B cell (primary cell): Measurements from ENCODE around the gene CDH5. TPM values are rescaled to one million over a fixed set of nuclear protein-coding genes. Genes with fewer than 3 reads are reported as not detected.

Experiments used
- ATAC-seq: fragments of 200-7000 bp; cut with Tn5 transposase; one replicate; pipeline ENCODE4 v1.10.0; 2021; ENCODE audit warnings: low read depth, mild to moderate bottlenecking, moderate number of reproducible peaks, moderate library complexity
- CTCF ChIA-PET: fragments of 350-600 bp; sonication (Branson Sonifier 250); formaldehyde crosslinking; loops from one replicate; lab custom pipeline; 2021; ENCODE audit warnings: antibody characterized with exemption, inconsistent platforms; lab: Charles Lee
- POLR2A ChIA-PET: fragments of 350-600 bp; sonication (Branson Sonifier 250); formaldehyde crosslinking; loops from one replicate; lab custom pipeline; 2021; ENCODE audit warnings: antibody characterized with exemption; lab: Charles Lee
- DNase-seq: peaks from one replicate; pipeline ENCODE4 v3.0.0; 2013
- H2AFZ ChIP-seq: 2 replicates; pipeline ENCODE4 v1.6.1; 2012; ENCODE audit warnings: mild to moderate bottlenecking, low read depth, low read length; ENCODE audit not compliant: insufficient read depth, poor library complexity, severe bottlenecking
- H3K27ac ChIP-seq, 2 donors: 1 replicate in 1 of 2; 2 replicates in 1 of 2; pipeline ENCODE4 v1.5.1; 2012 to 2013; ENCODE audit warnings: low read length in 2 of 2, mild to moderate bottlenecking in 2 of 2, moderate library complexity in 1 of 2
- H3K27me3 ChIP-seq, 4 experiments: fragments of 200-600 bp in 1 of 4; sonication (generic) in 1 of 4; replicated peaks in 1 of 4; 1 replicate in 2 of 4; 2 replicates in 2 of 4; pipeline versions ENCODE4 v1.6.1 to v1.7.0; 2013 to 2016; ENCODE audit warnings: low read length in 3 of 4, mild to moderate bottlenecking in 2 of 4, mixed read lengths in 1 of 4, moderate library complexity in 1 of 4; ENCODE audit not compliant: insufficient read depth in 4 of 4, control insufficient read depth in 3 of 4; ENCODE audit errors: control extremely low read depth in 1 of 4
- H3K36me3 ChIP-seq, 2 experiments: replicated peaks in 1 of 2; 1 replicate in 1 of 2; 2 replicates in 1 of 2; pipeline versions ENCODE4 v1.6.1 to v1.7.1; 2013; ENCODE audit warnings: low read length in 1 of 2; ENCODE audit not compliant: insufficient read depth in 2 of 2, control insufficient read depth in 1 of 2; ENCODE audit errors: control extremely low read depth in 1 of 2, extremely low read depth in 1 of 2
- H3K4me1 ChIP-seq, 2 donors: fragments of 200-600 bp in 1 of 2; sonication (generic) in 1 of 2; 1 replicate in 1 of 2; 2 replicates in 1 of 2; pipeline versions ENCODE4 v1.5.1 to v1.6.1; 2013 to 2017; ENCODE audit warnings: low read length in 2 of 2; ENCODE audit not compliant: control insufficient read depth in 2 of 2, insufficient read depth in 2 of 2
- H3K4me2 ChIP-seq: replicated peaks from 2 replicates; pipeline ENCODE3; 2012; ENCODE audit warnings: mild to moderate bottlenecking, low read depth, low read length; ENCODE audit not compliant: poor library complexity, severe bottlenecking
- H3K4me3 ChIP-seq, 5 experiments: fragments of 200-600 bp in 1 of 5; sonication (generic) in 1 of 5; 1 replicate in 3 of 5; 2 replicates in 2 of 5; pipeline versions ENCODE4 v1.5.1 to v1.7.0; 2011 to 2016; ENCODE audit warnings: low read length in 4 of 5, mild to moderate bottlenecking in 4 of 5, low read depth in 2 of 5, control low read depth in 1 of 5, moderate library complexity in 1 of 5; ENCODE audit not compliant: insufficient read depth in 1 of 5; ENCODE audit errors: control extremely low read depth in 1 of 5, extremely low read depth in 1 of 5
- H3K79me2 ChIP-seq: fragments of 200-600 bp; sonication (generic); one replicate; pipeline ENCODE4 v1.6.0; 2016; ENCODE audit warnings: low read length; ENCODE audit not compliant: control insufficient read depth, insufficient read depth
- H3K9ac ChIP-seq: fragments of 200-600 bp; sonication (generic); 2 replicates; pipeline ENCODE4 v1.6.1; 2017; ENCODE audit warnings: mild to moderate bottlenecking, low read length, moderate library complexity
- H3K9me3 ChIP-seq, 3 donors: one replicate each; pipeline versions ENCODE4 v1.6.1 to v1.7.1; 2013; ENCODE audit warnings: low read length in 2 of 3; ENCODE audit not compliant: control insufficient read depth in 2 of 3, insufficient read depth in 1 of 3; ENCODE audit errors: control extremely low read depth in 1 of 3
- H4K20me1 ChIP-seq: 2 replicates; pipeline ENCODE4 v1.6.0; 2012; ENCODE audit warnings: mild to moderate bottlenecking, low read length; ENCODE audit not compliant: insufficient read depth, control insufficient read depth, poor library complexity, severe bottlenecking
- H3K27ac Mint-ChIP-seq: one replicate; pipeline ENCODE4 v1.8.0; 2021; ENCODE audit warnings: mixed read lengths
- H3K27me3 Mint-ChIP-seq: one replicate; pipeline ENCODE4 v1.8.0; 2021; ENCODE audit warnings: mixed read lengths
- H3K4me1 Mint-ChIP-seq: one replicate; pipeline ENCODE4 v1.8.0; 2021; ENCODE audit warnings: mixed read lengths
- H3K4me3 Mint-ChIP-seq: one replicate; pipeline ENCODE4 v1.8.0; 2021; ENCODE audit warnings: mixed read lengths
- H3K9me3 Mint-ChIP-seq: one replicate; pipeline ENCODE4 v1.8.0; 2022; ENCODE audit warnings: mixed read lengths; ENCODE audit not compliant: insufficient read depth
- EZH2 ChIP-seq: IDR thresholded peaks from 2 replicates; pipeline ENCODE4 v1.6.1; 2012; ENCODE audit warnings: borderline replicate concordance, low read depth, mild to moderate bottlenecking, moderate library complexity, low read length; ENCODE audit not compliant: insufficient read depth, poor library complexity, severe bottlenecking
- WGBS: methylation state at CpG from one replicate; pipeline ENCODE4 v1.1.5; 2013; ENCODE audit warnings: missing lambda C conversion rate; ENCODE audit not compliant: insufficient coverage; 5-methylcytosine and 5-hydroxymethylcytosine counted together
- intact Hi-C: fragments of 100-400 bp; cut with micrococcal nuclease; formaldehyde crosslinking; loops from one replicate; pipeline ENCODE4 v1.10.0; 2022
- polyA plus RNA-seq: library from polyadenylated mRNA; depleted of rRNA; stranded (reverse); fragments of >200 nt; gene quantifications from 2 replicates; pipeline ENCODE4 v1.2.3, GENCODE V29; 2012
- total RNA-seq, 2 donors: library from RNA; stranded (reverse); fragments of 120-200 nt in 1 of 2; gene quantifications; 1 replicate in 1 of 2; 2 replicates in 1 of 2; pipeline versions ENCODE4 v1.2.3 to v1.2.4, GENCODE V29; 2013 to 2022
- TF ChIP-seq, protein P1 (sequence below): fragments of 200-600 bp; IDR thresholded peaks from one replicate; pipeline ENCODE4 v1.8.0; 2022; ENCODE audit warnings: antibody characterized with exemption, mild to moderate bottlenecking

Gene CDH5
- total and polyA plus RNA-seq, 2 donors (not counting 1 experiment from before 2014, with no cell fraction given): not detected

DNA sequence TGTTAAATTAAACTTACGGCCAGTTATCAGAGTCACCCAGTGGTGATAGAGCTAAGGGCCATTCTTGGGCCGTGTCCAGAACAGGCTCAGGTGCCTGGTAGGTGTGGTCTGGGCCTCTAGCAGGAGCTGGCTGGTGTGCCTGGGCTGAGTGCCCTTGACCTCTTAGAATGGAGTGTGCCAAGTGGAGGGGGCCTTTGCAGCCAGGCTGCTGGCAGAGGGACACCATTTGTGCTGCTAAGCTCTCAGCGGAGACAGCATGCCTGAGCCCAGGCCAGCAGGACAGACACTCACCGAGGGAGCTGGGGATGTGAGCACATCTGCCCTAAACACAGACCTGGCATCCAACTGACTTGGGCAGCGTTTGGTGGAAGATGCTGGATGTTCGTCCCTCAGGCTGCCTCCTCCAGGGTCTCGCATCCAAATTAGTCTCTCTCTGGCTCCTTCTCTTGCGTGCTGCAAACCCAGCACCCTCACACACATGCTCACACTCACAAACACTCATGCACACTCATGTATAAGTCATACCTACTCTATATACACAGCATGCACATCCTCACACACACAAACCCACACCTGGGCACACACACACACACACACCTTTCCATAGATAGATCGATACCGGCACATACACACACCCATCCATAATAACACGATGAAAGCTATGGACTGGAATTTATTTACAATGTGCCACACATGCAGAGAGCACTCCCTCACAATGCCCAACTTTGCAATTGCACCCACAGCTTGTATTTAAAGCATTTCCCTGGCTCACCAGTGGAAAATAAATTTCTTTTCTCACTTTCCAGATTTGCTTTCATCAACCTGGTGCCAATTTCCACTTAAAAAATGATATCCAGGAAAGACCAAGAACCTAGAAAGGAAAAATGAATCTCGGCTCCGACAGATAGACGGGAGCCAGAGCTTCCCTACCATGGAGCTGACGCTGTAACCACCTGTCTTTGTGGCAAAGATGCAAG is 33.6 kb upstream of the CDH5 start:
- H3K9me3 ChIP-seq: peaks cover 0 to 5% (median 0%) of the 10 kb centered on the region in 3 donors
- TF ChIP-seq, protein P1, sequence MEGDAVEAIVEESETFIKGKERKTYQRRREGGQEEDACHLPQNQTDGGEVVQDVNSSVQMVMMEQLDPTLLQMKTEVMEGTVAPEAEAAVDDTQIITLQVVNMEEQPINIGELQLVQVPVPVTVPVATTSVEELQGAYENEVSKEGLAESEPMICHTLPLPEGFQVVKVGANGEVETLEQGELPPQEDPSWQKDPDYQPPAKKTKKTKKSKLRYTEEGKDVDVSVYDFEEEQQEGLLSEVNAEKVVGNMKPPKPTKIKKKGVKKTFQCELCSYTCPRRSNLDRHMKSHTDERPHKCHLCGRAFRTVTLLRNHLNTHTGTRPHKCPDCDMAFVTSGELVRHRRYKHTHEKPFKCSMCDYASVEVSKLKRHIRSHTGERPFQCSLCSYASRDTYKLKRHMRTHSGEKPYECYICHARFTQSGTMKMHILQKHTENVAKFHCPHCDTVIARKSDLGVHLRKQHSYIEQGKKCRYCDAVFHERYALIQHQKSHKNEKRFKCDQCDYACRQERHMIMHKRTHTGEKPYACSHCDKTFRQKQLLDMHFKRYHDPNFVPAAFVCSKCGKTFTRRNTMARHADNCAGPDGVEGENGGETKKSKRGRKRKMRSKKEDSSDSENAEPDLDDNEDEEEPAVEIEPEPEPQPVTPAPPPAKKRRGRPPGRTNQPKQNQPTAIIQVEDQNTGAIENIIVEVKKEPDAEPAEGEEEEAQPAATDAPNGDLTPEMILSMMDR: no peak
- TF ChIP-seq EZH2: no peak
- POLR2A ChIA-PET: no interaction called here
- ATAC-seq (no peak), DNase-seq (no peak)
- peaks cover 0 to 6% (median 0%) of the 10 kb centered on the region in 4 experiments for H3K27me3 ChIP-seq
- 87% methylated on average over 11 of the region's 15 CpGs for WGBS
- H3K27ac Mint-ChIP-seq: no peak overlapping the region
- no peak overlapping the region for H3K4me3 ChIP-seq
- no peak overlapping the region for H2AFZ ChIP-seq
- no peaks in the 10 kb centered on the region for H3K79me2 ChIP-seq
- H4K20me1 ChIP-seq: no peaks in the 10 kb centered on the region
- no peak overlapping the region for H3K4me3 Mint-ChIP-seq
- H3K9ac ChIP-seq: no peak overlapping the region
- no peaks in the 10 kb centered on the region for H3K4me1 ChIP-seq
- H3K27me3 Mint-ChIP-seq: peaks cover 28% of the 10 kb centered on the region
- H3K9me3 Mint-ChIP-seq: peaks cover 4% of the 10 kb centered on the region
- no peak overlapping the region for H3K4me2 ChIP-seq
- H3K4me1 Mint-ChIP-seq: no peaks in the 10 kb centered on the region
- CTCF ChIA-PET: interaction anchor here (0.7 to 1.1 kb wide), 2 partner anchors 12 to 25 kb away, joined by 3 to 9 read pairs; no protein-coding TSS in a partner anchor
- no peaks in the 10 kb centered on the region for H3K36me3 ChIP-seq
- H3K27ac ChIP-seq: no peak overlapping the region
- intact Hi-C loops: no loop called here
